ENCODE data around the gene CORO2B.

DNA sequence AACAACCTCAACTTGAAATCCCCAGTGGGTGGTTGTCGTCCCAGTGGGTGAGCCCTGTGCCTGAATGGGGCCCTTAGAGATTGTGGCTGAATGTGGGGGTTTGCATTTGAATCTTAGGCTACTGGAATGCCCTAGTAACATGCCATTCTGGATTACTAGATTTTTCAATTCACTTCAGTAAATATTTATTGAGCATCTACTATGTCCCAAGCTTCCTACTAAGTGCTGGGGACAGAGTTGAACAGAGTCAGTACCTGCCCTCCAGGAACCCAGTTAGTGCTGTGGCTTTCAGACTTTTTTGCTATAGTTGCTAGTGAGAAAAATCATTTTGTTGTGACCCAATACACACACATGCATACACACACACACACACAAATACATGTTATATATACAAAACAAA, 39.0 kb downstream of the CORO2B start:
- TF ChIP-seq, protein P1, sequence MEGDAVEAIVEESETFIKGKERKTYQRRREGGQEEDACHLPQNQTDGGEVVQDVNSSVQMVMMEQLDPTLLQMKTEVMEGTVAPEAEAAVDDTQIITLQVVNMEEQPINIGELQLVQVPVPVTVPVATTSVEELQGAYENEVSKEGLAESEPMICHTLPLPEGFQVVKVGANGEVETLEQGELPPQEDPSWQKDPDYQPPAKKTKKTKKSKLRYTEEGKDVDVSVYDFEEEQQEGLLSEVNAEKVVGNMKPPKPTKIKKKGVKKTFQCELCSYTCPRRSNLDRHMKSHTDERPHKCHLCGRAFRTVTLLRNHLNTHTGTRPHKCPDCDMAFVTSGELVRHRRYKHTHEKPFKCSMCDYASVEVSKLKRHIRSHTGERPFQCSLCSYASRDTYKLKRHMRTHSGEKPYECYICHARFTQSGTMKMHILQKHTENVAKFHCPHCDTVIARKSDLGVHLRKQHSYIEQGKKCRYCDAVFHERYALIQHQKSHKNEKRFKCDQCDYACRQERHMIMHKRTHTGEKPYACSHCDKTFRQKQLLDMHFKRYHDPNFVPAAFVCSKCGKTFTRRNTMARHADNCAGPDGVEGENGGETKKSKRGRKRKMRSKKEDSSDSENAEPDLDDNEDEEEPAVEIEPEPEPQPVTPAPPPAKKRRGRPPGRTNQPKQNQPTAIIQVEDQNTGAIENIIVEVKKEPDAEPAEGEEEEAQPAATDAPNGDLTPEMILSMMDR (IDR thresholded peaks at IDR 0.05): no peak
- no peak for TF ChIP-seq POLR2A (IDR thresholded peaks at IDR 0.05)

Data from thyroid gland (tissue), 4 donors.